NCI-H1436 (cell line): ENCODE measurements around the gene HK1.
A peak's percentile ranks its signal among the peaks of the same experiment; 100 is the strongest.
"Not testable (repeated sequence)": the region's sequence is repeated elsewhere in the genome, so short reads cannot be mapped to it uniquely, and the experiment has no call there.

Source experiments
- DNase-seq: peaks from one replicate; lab custom pipeline; 2025; lab: John Stamatoyannopoulos, UW

Gene HK1

DNA sequence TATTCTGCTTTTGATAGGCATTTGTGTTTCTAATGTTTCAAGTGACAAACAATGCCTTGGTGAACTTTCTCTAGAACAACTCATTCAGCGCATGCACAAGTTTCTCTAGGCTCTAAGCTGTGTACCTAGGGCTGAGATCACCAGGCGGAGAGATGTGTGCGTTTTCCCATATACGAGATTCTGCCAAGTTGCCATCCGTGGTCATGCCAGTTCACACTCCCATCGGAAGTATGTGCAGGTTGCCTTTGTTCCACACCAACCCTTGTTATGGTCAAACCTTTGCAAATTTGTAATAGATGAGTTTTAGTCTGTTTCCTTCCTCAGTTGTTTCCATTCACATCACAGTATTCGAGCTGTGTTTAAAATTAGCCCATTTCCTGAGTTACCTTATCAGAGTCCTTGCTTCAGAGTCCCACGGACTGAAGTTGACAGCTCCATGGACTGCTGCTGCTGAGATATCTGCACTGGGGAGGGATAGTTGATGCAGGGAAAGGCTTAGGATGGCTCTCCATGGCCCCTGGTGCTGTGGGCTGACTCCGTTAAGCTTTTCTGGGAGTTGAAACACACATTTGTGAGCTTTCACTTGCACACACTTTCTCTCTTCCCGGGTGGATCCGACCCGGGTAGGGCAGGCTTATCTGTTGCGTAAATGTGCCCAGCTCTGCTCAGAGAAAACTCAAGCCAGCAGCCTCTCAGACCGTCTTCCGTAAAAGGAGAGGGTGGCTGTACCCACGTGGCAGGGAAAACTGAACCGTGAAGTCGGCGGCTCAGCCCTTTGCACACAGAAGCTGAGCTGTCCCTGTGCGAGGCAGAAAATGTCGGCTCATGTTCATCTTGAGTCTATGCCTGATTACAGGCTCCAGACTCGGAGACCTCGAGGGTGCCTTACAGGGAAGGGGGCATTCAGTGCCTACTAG, 49.4 kb downstream of the HK1 start:
- no peak for DNase-seq

GRCh38 chr10:69328380-69328735, 50.1 kb downstream of the HK1 start:
- no peak for DNase-seq

DNA sequence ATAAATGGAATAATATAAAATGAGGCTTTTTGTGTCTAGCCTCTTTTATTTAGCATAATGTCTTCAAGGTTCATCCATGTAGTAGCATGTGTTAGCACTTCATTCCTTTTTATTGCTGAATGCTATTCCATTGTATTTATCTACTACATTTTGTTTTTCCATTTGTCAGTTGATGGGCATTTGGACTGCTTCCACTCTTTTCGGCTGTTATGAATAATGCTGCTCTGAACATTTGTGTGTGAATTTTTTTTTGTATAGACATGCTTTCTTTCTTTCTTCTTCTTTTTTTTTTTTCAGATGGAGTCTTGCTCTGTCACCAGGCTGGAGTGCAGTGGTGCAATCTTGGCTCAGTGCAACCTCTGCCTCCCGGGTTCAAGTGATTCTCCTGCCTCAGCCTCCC, 50.6 kb downstream of the HK1 start:
- DNase-seq = not testable (repeated sequence)

GRCh38 chr10:69329721-69330178, 51.5 kb downstream of the HK1 start:
- DNase-seq = no peak

GRCh38 chr10:69331161-69331560, 52.9 kb downstream of the HK1 start:
- no peak for DNase-seq

- no peak for DNase-seq
Measured at GRCh38 chr10:69332278-69333010, 54.1 kb downstream of the HK1 start.

GRCh38 chr10:69333205-69333604, 54.9 kb downstream of the HK1 start:
- DNase-seq = no peak

GRCh38 chr10:69333865-69334301, 55.6 kb downstream of the HK1 start:
- DNase-seq = not testable (repeated sequence)

DNA sequence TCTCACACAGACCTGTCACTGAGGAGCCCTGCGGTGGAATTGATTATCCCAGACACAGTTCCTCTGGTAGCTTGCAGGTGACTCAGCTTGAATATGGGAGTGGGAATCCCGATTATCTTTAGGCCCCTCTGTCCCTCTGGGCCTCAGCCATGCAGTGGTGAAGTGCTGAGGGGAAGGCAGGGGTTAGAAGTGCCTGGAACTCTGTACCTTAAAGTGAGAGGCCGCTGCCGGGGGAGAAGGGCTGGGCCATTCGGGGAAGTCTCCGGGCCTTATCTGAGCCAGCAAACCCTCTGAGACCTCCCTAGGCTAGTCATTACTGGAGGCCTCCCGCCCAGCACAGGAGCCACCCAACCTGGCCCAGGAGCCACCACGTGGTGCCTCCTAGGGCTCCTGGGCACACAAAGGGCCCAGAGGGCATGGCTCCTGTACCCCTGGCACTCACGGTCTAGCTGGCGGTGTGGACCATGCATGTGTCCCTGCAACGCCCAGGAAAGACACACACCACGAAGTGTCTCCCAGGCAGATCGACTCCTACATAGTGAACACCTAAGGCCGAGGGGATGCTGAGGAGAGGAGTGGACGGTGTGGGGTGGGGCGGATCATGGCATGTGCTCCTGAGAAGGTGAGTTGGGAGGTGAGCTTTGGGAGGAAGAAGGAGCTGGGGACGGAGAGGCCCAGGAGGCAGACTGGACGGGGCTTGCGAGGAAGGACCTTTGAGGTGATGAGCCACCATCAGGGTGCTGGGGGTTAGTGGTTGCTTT, 56.2 kb downstream of the HK1 start:
- DNase-seq = no peak

GRCh38 chr10:69335063-69335587, 56.8 kb downstream of the HK1 start:
- DNase-seq = no peak

- DNase-seq = no peak
Measured at GRCh38 chr10:69335613-69336012, 57.3 kb downstream of the HK1 start.

GRCh38 chr10:69336952-69337295, 58.6 kb downstream of the HK1 start:
- no peak for DNase-seq

- peak; percentile 39 for DNase-seq
Measured at GRCh38 chr10:69337296-69338132, 59.2 kb downstream of the HK1 start.

DNA sequence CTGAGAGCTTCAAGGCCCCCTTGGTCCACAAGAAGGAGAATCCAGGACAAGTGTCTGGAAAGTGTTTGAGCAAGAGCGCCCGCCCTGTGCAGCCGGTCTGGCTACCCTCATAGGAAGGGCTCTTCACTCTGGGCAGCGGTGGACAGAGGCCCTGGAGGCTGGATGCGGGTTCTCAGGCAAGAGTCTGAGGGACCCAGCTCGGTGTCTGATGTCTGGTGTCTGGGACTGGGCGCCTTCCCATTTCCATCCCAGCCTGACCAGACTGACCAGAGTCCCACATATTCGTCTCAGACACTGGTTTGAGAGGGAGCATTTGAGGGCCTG, 59.8 kb downstream of the HK1 start:
- DNase-seq = no peak

GRCh38 chr10:69338547-69339450, 60.5 kb downstream of the HK1 start:
- DNase-seq = no peak

DNA sequence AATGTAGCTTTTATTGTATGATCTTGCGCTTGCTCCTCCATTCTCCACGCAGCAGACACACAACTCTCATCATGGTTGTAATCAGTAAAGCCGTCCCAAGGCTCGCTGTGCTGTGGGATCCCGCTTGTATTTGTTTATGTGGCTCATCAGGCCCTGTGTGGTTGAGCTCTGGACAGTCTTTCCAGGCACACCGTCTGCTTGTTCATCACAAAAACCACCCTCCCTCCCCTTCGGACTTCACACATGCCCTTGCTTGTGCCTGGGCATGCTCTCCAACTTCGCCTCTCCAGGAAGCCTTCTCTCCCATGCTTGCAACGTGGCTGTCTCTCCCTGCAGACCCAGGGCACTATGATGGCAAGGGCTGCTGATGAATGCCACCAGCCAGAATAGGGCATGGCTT, 62.4 kb downstream of the HK1 start:
- no peak for DNase-seq

GRCh38 chr10:69343905-69344304, 65.6 kb downstream of the HK1 start:
- no peak for DNase-seq

DNA sequence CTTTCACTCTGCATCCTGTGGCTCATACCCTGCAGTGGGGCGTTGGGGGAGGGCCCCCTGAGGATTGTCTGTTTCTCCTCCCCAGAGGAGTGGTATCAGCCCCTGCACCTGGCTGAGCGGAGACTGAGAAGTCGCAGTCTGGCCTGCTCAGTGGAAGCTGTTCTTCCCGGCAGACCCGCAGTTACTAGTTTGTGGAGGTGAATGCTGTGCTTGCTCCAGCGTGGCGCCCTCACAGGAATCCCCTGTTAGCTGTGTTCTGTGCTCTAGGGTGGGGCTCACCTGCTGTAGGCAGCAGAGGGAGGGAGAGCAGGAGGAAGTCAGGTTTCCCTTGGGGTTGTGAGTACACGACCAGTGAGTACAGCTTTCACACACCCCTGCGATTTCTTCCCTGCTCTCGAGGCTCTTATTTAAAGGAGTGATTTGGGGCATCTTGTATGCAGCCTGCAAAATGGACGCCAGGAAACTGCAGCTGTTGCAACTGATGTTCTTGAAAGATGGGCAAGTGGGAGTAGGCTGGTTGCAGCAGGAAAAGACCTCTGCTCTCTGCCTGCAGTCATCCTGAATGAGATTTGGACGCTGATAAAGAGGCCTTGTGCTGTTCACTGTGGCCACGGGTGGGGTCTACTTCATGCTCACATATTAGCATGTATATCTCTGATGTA, 66.4 kb downstream of the HK1 start:
- peak; percentile 66 for DNase-seq

- DNase-seq = peak; percentile 53
Measured at GRCh38 chr10:69345402-69345801, 67.1 kb downstream of the HK1 start.
